CD4-positive, alpha-beta T cell (primary cell): ENCODE measurements around the gene DSC2. TPM values are rescaled to one million over a fixed set of nuclear protein-coding genes. Genes with fewer than 3 reads are reported as not detected.
A peak's percentile ranks its signal among the peaks of the same experiment; 100 is the strongest.

Experiments used
- ATAC-seq: fragments of 200-7000 bp; cut with Tn5 transposase; one replicate; pipeline ENCODE4 v1.10.0; 2022; ENCODE audit warnings: mild to moderate bottlenecking; ENCODE audit not compliant: poor library complexity
- CTCF ChIA-PET: fragments of 350-600 bp; sonication (Branson Sonifier 250); formaldehyde crosslinking; loops from one replicate; lab custom pipeline; 2021; ENCODE audit warnings: antibody characterized with exemption, inconsistent platforms; lab: Charles Lee
- POLR2A ChIA-PET: fragments of 350-600 bp; sonication (Branson Sonifier 250); formaldehyde crosslinking; loops from one replicate; lab custom pipeline; 2021; ENCODE audit warnings: antibody characterized with exemption, inconsistent platforms; lab: Charles Lee
- DNase-seq, 14 experiments: peaks; one replicate each; pipeline ENCODE4 v3.0.0-alpha.2; 2013 to 2020; ENCODE audit warnings: mixed read lengths in 2 of 14
- H3K27ac ChIP-seq, 2 donors: one replicate each; pipeline versions ENCODE4 v1.5.1 to v1.7.0; 2013; ENCODE audit warnings: low read length in 2 of 2, low read depth in 1 of 2, mild to moderate bottlenecking in 1 of 2
- H3K27me3 ChIP-seq, 2 experiments: 1 replicate in 1 of 2; 2 replicates in 1 of 2; pipeline versions ENCODE4 v1.6.1 to v1.7.0; 2013; ENCODE audit warnings: low read length in 2 of 2, control low read depth in 1 of 2, mild to moderate bottlenecking in 1 of 2, moderate library complexity in 1 of 2; ENCODE audit not compliant: insufficient read depth in 2 of 2, control insufficient read depth in 1 of 2
- H3K36me3 ChIP-seq: one replicate; pipeline ENCODE4 v1.6.1; 2013; ENCODE audit warnings: low read length, control low read depth; ENCODE audit not compliant: insufficient read depth
- H3K4me1 ChIP-seq: one replicate; pipeline ENCODE4 v1.6.1; 2013; ENCODE audit warnings: low read length, control low read depth; ENCODE audit not compliant: insufficient read depth
- H3K4me3 ChIP-seq: one replicate; pipeline ENCODE4 v1.5.1; 2013; ENCODE audit warnings: mild to moderate bottlenecking, low read length, moderate library complexity
- H3K9me3 ChIP-seq, 2 experiments: 1 replicate in 1 of 2; 2 replicates in 1 of 2; pipeline versions ENCODE4 v1.6.1 to v1.7.0; 2013; ENCODE audit warnings: low read length in 2 of 2, mild to moderate bottlenecking in 2 of 2, control low read depth in 1 of 2, moderate library complexity in 1 of 2; ENCODE audit not compliant: control insufficient read depth in 1 of 2, insufficient read depth in 1 of 2
- H3K27ac Mint-ChIP-seq: one replicate; pipeline ENCODE4 v1.8.0; 2020; ENCODE audit warnings: mixed read lengths
- H3K27me3 Mint-ChIP-seq: one replicate; pipeline ENCODE4 v1.8.0; 2021; ENCODE audit warnings: mixed read lengths
- H3K36me3 Mint-ChIP-seq: one replicate; pipeline ENCODE4 v1.8.0; 2021; ENCODE audit warnings: low read depth, mixed read lengths
- H3K4me1 Mint-ChIP-seq: one replicate; pipeline ENCODE4 v1.8.0; 2021; ENCODE audit warnings: low read depth, mixed read lengths
- H3K4me3 Mint-ChIP-seq: one replicate; pipeline ENCODE4 v1.8.0; 2020; ENCODE audit warnings: mild to moderate bottlenecking, mixed read lengths
- H3K9me3 Mint-ChIP-seq: one replicate; pipeline ENCODE4 v1.8.0; 2020; ENCODE audit warnings: mixed read lengths
- CTCF ChIP-seq: fragments of 200-600 bp; IDR thresholded peaks from one replicate; pipeline ENCODE4 v1.8.0; 2022; ENCODE audit warnings: antibody characterized with exemption, mild to moderate bottlenecking
- intact Hi-C, 2 experiments: fragments of 100-400 bp; cut with DNase I in 1 of 2; cut with micrococcal nuclease in 1 of 2; formaldehyde crosslinking; loops; one replicate each; pipeline versions ENCODE4 v1.15.1 to v1.9.0; 2023 to 2025; cut with DNase I, micrococcal nuclease
- polyA plus RNA-seq, 2 donors: library from polyadenylated mRNA; unstranded; fragments of 120-200 nt; gene quantifications; one replicate each; pipeline ENCODE4 v1.2.1, GENCODE V29; 2013
- total RNA-seq, 174 experiments: library from RNA in 2 of 174; stranded (reverse) in 2 of 174; gene quantifications; one replicate each; pipeline ENCODE4 v1.2.3 and lab custom pipeline; 2021 to 2026

The DSC2 gene
- not detected for total RNA-seq
- polyA plus RNA-seq (2013, experiment 1 of 2): 0.82 TPM
- 1.0 TPM for polyA plus RNA-seq (2013, experiment 2 of 2)
- total RNA-seq (lab: John Stamatoyannopoulos, UW): 0 to 1.8 (median 0.07) reads per million in 172 experiments

GRCh38 chr18:31102025-31102684 is at the start of gene DSC2:
DSC2 (minus strand) TSS chr18:31102421; CDS start chr18:31101971, 450 bp downstream.
- peaks cover 6 to 16% of the 10 kb centered on the region in 2 experiments for H3K27me3 ChIP-seq
- no peak within 1 kb of the TSS for H3K27ac Mint-ChIP-seq
- peak in 1 of 14 experiments; percentile 2 for DNase-seq
- H3K27ac ChIP-seq: no peak within 1 kb of the TSS
- no peak for TF ChIP-seq CTCF
- no peak within 1 kb of the TSS for H3K4me3 Mint-ChIP-seq
- peak within 1 kb of the TSS; percentile 25 for H3K4me3 ChIP-seq
- ChIA-PET POLR2A (no interaction called here), CTCF (no interaction called here)
- H3K27me3 Mint-ChIP-seq: peaks cover 45% of the 10 kb centered on the region
- no peaks in the 10 kb centered on the region for H3K4me1 Mint-ChIP-seq
- H3K36me3 ChIP-seq: no peaks in the 10 kb centered on the region
- H3K36me3 Mint-ChIP-seq: no peaks in the 10 kb centered on the region
- intact Hi-C loops: no loop called here
- peaks cover 0 to 35% of the 10 kb centered on the region in 2 experiments for H3K9me3 ChIP-seq
- ATAC-seq: no peak
- peaks cover 8% of the 10 kb centered on the region for H3K9me3 Mint-ChIP-seq
- no peaks in the 10 kb centered on the region for H3K4me1 ChIP-seq

GRCh38 chr18:31149351-31149750 is 47.1 kb upstream of the DSC2 start:
- Mint-ChIP-seq H3K4me3 (no peak overlapping the region), H3K4me1 (no peaks in the 10 kb centered on the region), H3K27ac (no peak overlapping the region), H3K36me3 (peaks cover 12% of the 10 kb centered on the region), H3K9me3 (peaks cover 2% of the 10 kb centered on the region), H3K27me3 (no peaks in the 10 kb centered on the region)
- DNase-seq (no peak), ATAC-seq (no peak)
- H3K36me3 ChIP-seq: no peaks in the 10 kb centered on the region
- TF ChIP-seq CTCF: no peak
- no peak overlapping the region for H3K27ac ChIP-seq
- peaks cover 0 to 6% of the 10 kb centered on the region in 2 experiments for H3K9me3 ChIP-seq
- H3K4me3 ChIP-seq: no peak overlapping the region
- H3K4me1 ChIP-seq: no peaks in the 10 kb centered on the region
- CTCF ChIA-PET: no interaction called here
- H3K27me3 ChIP-seq: no peaks in the 10 kb centered on the region
- intact Hi-C loops: no loop called here
- POLR2A ChIA-PET: no interaction called here

- no peaks in the 10 kb centered on the region for H3K27me3 ChIP-seq
- no peak overlapping the region for H3K4me3 ChIP-seq
- H3K9me3 ChIP-seq: peaks cover 0 to 6% of the 10 kb centered on the region in 2 experiments
- H3K36me3 Mint-ChIP-seq: peaks cover 12% of the 10 kb centered on the region
- CTCF ChIA-PET: no interaction called here
- no peaks in the 10 kb centered on the region for H3K27me3 Mint-ChIP-seq
- no peak for DNase-seq
- intact Hi-C loops: no loop called here
- POLR2A ChIA-PET: no interaction called here
- no peak overlapping the region for H3K4me3 Mint-ChIP-seq
- no peaks in the 10 kb centered on the region for H3K36me3 ChIP-seq
- H3K4me1 Mint-ChIP-seq: no peaks in the 10 kb centered on the region
- H3K27ac ChIP-seq: no peak overlapping the region
- no peaks in the 10 kb centered on the region for H3K4me1 ChIP-seq
- H3K9me3 Mint-ChIP-seq: peaks cover 2% of the 10 kb centered on the region
- no peak for ATAC-seq
- H3K27ac Mint-ChIP-seq: no peak overlapping the region
- no peak for TF ChIP-seq CTCF
Observed at GRCh38 chr18:31148600-31148999, 46.4 kb upstream of the DSC2 start.
